Neural cell (in vitro differentiated cells): ENCODE results near the gene BET1. TPM values are rescaled to one million over a fixed set of nuclear protein-coding genes. Genes with fewer than 3 reads are reported as not detected.

ENCODE experiments used
- H2AFZ ChIP-seq: fragments of 200-600, 300-800 bp; sonication (generic), shearing (Covaris generic); 2 replicates; pipeline ENCODE4 v1.6.0; 2014; ENCODE audit warnings: low read depth, mild to moderate bottlenecking, antibody characterized with exemption, low read length, moderate library complexity
- H3F3A ChIP-seq: fragments of 200-600 bp; shearing (Covaris generic); 2 replicates; pipeline ENCODE4 v1.6.1; 2016; ENCODE audit warnings: mild to moderate bottlenecking, moderate library complexity, mixed read lengths, antibody characterized with exemption, low read length; ENCODE audit not compliant: insufficient read depth, poor library complexity, severe bottlenecking
- H3K27ac ChIP-seq: fragments of 200-600, 300-800 bp; sonication (generic), shearing (Covaris generic); 2 replicates; pipeline ENCODE4 v1.5.1; 2014; ENCODE audit warnings: mild to moderate bottlenecking, low read length, moderate library complexity
- H3K27me3 ChIP-seq: fragments of 300-800, 200-600 bp; sonication (generic), shearing (Covaris generic); 2 replicates; pipeline ENCODE4 v1.6.0; 2014; ENCODE audit warnings: mild to moderate bottlenecking, low read depth, low read length, moderate library complexity; ENCODE audit not compliant: insufficient read depth
- H3K36me3 ChIP-seq: fragments of 300-800, 200-600 bp; sonication (generic), shearing (Covaris generic); 2 replicates; pipeline ENCODE4 v1.5.1; 2014; ENCODE audit warnings: mild to moderate bottlenecking, antibody characterized with exemption, low read length, moderate library complexity; ENCODE audit not compliant: insufficient read depth
- H3K4me2 ChIP-seq: fragments of 300-800, 200-600 bp; sonication (generic), shearing (Covaris generic); 2 replicates; pipeline ENCODE4 v1.6.0; 2014; ENCODE audit warnings: mild to moderate bottlenecking, low read length
- H3K4me3 ChIP-seq: fragments of 300-800, 200-600 bp; sonication (generic), shearing (Covaris generic); 2 replicates; pipeline ENCODE4 v1.5.1; 2014; ENCODE audit warnings: mild to moderate bottlenecking, low read length, moderate library complexity
- H3K79me2 ChIP-seq: fragments of 200-600 bp; shearing (Covaris generic); replicated peaks from 2 replicates; pipeline ENCODE4 v1.6.0; 2014; ENCODE audit warnings: mild to moderate bottlenecking, low read length, moderate library complexity; ENCODE audit not compliant: insufficient read depth
- H3K9ac ChIP-seq: fragments of 300-800, 200-600 bp; sonication (generic), shearing (Covaris generic); 2 replicates; pipeline ENCODE4 v1.6.1; 2016; ENCODE audit warnings: mild to moderate bottlenecking, low read length, mixed read lengths
- H3K9me2 ChIP-seq: fragments of 200-600 bp; shearing (Covaris generic); 2 replicates; pipeline ENCODE4 v1.6.1; 2016; ENCODE audit warnings: mild to moderate bottlenecking, low read length, mixed read lengths; ENCODE audit not compliant: insufficient read depth
- H3K9me3 ChIP-seq: fragments of 200-600, 300-800 bp; sonication (generic), shearing (Covaris generic); 2 replicates; pipeline ENCODE4 v1.6.1; 2016; ENCODE audit warnings: mild to moderate bottlenecking, mixed run types, low read length, moderate library complexity, mixed read lengths
- H4K20me1 ChIP-seq: fragments of 200-600 bp; shearing (Covaris generic); 2 replicates; pipeline ENCODE4 v1.6.1; 2016; ENCODE audit warnings: mild to moderate bottlenecking, mixed run types; ENCODE audit not compliant: insufficient read depth
- CTCF ChIP-seq: fragments of 450-650 bp; IDR thresholded peaks from 2 replicates; pipeline ENCODE4 v1.5.1; 2014; ENCODE audit warnings: antibody characterized with exemption, mild to moderate bottlenecking, moderate library complexity; ENCODE audit not compliant: poor library complexity, severe bottlenecking
- EP300 ChIP-seq: fragments of 450-650 bp; conservative IDR thresholded peaks from 2 replicates; pipeline ENCODE4 v1.6.1; 2014; ENCODE audit warnings: antibody characterized with exemption, mild to moderate bottlenecking, moderate library complexity; ENCODE audit not compliant: poor library complexity, severe bottlenecking
- EZH2 ChIP-seq: fragments of 200-600, 300-800 bp; shearing (Covaris generic), sonication (generic); IDR thresholded peaks from 2 replicates; pipeline ENCODE4 v1.6.1; 2014; ENCODE audit warnings: antibody characterized with exemption, low read length, borderline replicate concordance, mild to moderate bottlenecking; ENCODE audit not compliant: insufficient read depth, poor library complexity, severe bottlenecking
- MXI1 ChIP-seq: fragments of 450-650 bp; conservative IDR thresholded peaks from 2 replicates; pipeline ENCODE4 v1.6.1; 2014; ENCODE audit warnings: antibody characterized with exemption, mild to moderate bottlenecking; ENCODE audit not compliant: poor library complexity, severe bottlenecking
- POLR2AphosphoS5 ChIP-seq: IDR thresholded peaks from 2 replicates; pipeline ENCODE4 v1.6.1; 2012
- RAD21 ChIP-seq: fragments of 450-650 bp; conservative IDR thresholded peaks from 2 replicates; pipeline ENCODE4 v1.6.1; 2014; ENCODE audit warnings: antibody characterized with exemption, mild to moderate bottlenecking, moderate library complexity
- REST ChIP-seq: IDR thresholded peaks from 2 replicates; pipeline ENCODE4 v1.6.1; 2012; ENCODE audit warnings: borderline replicate concordance
- SMC3 ChIP-seq: fragments of 450-650 bp; conservative IDR thresholded peaks from 2 replicates; pipeline ENCODE4 v1.6.1; 2014; ENCODE audit warnings: antibody characterized with exemption, mild to moderate bottlenecking, moderate library complexity; ENCODE audit not compliant: poor library complexity
- TAF1 ChIP-seq: IDR thresholded peaks from 2 replicates; pipeline ENCODE4 v1.6.1; 2012; ENCODE audit warnings: low read depth
- polyA plus RNA-seq: library from polyadenylated mRNA; depleted of rRNA; stranded (reverse); fragments of >200 nt; gene quantifications from 2 replicates; pipeline ENCODE4 v1.2.3, GENCODE V29; 2014

BET1 gene
- polyA plus RNA-seq, 1 donor from 2014 or later = 49.9 TPM

GRCh38 chr7:94040254-94040653 lies 36.1 kb upstream of the BET1 start:
- Histone ChIP-seq H2AFZ (no peak overlapping the region), H3K9me3 (no peaks in the 10 kb centered on the region), H4K20me1 (no peaks in the 10 kb centered on the region), H3K4me3 (no peak overlapping the region), H3K9ac (no peak overlapping the region), H3K27ac (no peak overlapping the region), H3K4me2 (no peak overlapping the region), H3K9me2 (no peaks in the 10 kb centered on the region), H3K36me3 (no peaks in the 10 kb centered on the region), H3K79me2 (no peaks in the 10 kb centered on the region), H3F3A (no peaks in the 10 kb centered on the region), H3K27me3 (peaks cover 8% of the 10 kb centered on the region)
- TF ChIP-seq REST (no peak), EZH2 (no peak), RAD21 (no peak)

GRCh38 chr7:94039368-94040035 lies 35.3 kb upstream of the BET1 start:
- TF ChIP-seq EP300 = no peak
- TF ChIP-seq TAF1 = no peak
- no peak for TF ChIP-seq POLR2AphosphoS5
- no peak for TF ChIP-seq MXI1
- no peak for TF ChIP-seq EZH2
- TF ChIP-seq CTCF = no peak
- TF ChIP-seq SMC3 = no peak
- no peaks in the 10 kb centered on the region for H3K36me3 ChIP-seq
- H3K9ac ChIP-seq = no peak overlapping the region
- no peaks in the 10 kb centered on the region for H4K20me1 ChIP-seq
- no peaks in the 10 kb centered on the region for H3K9me3 ChIP-seq
- H3K9me2 ChIP-seq = no peaks in the 10 kb centered on the region
- no peak overlapping the region for H3K4me2 ChIP-seq
- H3F3A ChIP-seq = no peaks in the 10 kb centered on the region
- peaks cover 8% of the 10 kb centered on the region for H3K27me3 ChIP-seq
- no peak overlapping the region for H2AFZ ChIP-seq
- H3K79me2 ChIP-seq = no peaks in the 10 kb centered on the region
- H3K4me3 ChIP-seq = no peak overlapping the region
- no peak overlapping the region for H3K27ac ChIP-seq
